ENCODE data around the gene MACROD2.

Gene MACROD2

DNA sequence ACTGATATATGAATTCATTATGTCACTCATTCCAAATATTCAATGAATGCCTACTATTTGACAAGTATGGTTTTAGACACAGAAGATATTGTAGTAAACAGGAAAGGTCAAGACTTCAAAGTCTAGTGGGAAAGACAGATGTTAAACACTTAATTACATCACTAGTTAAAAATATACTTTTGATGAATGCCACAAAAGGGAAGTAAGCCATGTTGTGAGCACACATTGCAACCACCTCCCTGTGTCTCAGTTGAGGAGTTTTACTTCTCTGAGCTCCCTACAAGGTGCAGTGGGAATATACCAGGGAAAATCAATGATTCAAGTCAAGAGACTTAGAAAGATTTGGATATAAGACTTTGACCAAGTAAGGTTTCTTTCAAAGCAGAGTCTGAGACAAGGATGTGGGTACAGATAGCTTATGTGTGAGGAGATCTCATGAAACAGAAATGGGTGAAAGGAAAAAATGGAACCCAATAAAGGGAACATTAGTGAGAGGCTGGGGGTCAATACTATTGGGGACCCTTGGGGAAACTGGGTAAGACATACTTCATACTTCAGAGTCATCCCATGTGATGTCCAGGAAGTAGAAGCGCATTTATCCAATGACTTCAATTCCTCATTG, 2074.2 kb downstream of the MACROD2 start:
- no peak for DNase-seq

DNA sequence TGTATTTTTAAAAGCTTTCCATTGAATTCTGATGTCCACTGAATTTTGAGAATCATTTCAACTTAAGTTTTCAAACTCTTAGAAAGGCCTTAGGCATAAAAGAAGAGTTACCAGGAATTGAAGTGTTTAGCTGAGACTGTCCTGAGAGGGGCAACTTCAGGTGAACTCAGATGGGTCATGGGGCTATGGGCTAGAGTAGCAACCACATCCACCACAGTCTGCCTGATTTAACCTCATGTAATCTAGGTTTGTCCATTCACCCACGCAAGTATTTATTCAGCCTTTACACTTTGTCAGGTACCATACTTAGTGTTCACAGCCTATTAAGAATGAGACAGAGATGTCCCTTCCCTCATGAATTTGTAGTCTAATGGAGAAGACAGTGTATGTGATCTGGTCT, 2076.9 kb downstream of the MACROD2 start:
- no peak for DNase-seq

DNA sequence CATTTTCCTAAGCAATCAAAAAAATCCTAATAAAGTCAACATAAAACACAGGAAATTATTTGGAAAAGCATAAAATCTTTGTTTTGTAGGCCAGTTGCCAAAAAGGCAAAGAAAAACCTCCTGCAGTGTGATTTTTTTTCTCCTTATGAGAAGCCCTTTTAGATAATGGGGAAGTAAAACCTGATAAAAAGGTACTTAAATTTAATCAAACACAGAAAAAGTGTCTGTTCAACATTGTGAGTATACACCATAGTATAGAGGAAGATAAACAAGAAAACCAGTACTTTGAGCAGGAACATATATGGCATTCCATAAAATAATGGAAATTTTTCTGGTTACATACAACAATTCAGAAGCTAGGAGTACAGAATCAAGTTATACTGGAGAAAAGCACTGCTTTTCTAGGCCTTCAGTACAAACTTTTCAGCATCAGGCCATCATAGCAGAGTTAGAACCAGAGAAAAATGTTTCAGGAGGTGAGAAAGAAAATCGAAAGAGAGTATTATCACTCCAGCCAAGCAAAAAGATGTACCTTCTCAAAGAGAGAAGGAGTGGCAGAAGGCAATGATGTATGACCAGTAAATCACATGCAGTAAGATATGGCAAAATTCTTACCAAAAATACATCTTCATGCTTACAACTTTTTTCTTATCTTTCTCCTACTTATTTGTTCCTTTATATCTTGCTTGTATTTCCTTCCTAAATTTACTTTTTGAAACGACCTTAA, 2083.0 kb downstream of the MACROD2 start:
- DNase-seq: no peak

DNA sequence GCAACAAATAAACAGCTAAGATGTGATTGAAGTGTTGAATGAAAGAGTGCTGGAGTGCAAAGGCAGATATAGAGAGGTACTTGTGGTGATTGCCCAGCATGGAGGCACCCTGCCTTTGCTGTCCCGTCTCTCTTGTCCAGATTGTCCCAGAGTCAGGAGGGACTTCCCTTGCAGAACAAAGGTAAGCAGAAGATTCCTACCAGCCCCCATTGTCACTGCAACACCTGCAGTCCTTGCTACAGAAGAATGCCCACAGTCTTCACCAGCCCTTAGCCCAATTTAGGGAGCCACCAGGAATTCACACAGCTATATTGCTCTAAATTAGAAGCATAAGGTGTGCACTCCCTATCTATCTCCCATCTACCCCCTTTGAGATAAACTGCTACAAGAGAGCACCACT, 2086.1 kb downstream of the MACROD2 start:
- no peak for DNase-seq

DNA sequence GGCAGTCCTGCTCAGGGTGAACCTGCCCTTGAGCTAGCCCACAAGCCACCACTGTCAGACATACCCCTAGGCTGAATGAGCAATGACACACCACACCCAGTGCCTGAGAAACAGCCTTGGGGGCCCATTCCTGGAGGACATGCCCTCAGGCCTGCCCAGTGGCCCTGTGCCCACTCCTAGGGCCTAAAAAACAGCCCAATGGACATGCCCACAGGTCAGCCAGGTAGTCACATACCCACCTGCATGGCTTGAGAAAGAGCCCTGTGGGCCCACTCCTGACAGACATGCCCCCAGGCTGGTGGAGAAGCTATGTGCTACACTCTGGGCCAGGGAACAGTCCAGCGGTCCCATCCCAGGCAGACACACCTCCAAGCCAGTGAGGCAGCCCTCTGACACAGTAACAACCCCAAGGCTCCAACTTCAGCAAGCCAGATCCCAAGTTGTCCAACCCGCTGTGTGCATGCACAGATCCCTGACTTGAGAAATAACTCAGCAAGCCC, 2086.8 kb downstream of the MACROD2 start:
- no peak for DNase-seq

DNA sequence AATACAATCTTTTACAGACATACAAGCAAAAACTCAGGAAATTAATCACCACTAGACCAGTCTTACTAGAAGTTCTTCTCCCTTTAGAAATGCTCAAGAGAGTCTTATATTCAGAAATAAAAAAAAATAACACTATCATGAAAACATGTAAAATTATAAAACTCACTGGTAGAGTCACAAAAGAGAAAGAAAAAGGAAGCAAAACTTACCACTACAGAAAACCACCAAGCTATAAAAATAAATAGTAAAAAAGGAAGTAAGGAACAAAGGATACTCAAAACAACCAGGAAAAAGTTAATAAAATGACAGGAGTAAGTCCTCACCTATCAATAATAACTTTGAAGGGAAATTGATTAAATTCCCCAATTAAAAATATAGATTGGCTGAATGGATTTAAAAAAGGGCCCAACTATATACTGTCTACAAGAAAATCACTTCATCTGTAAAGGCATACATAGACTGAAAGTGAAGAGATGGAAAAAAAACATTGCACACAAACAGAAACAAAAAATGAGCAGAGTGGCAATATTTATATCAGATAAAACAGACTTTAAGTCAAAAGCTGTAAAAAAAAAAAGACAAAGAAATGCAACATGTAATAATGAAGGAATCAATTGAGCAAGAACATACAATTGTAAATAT, 2088.4 kb downstream of the MACROD2 start:
- DNase-seq: no peak

DNA sequence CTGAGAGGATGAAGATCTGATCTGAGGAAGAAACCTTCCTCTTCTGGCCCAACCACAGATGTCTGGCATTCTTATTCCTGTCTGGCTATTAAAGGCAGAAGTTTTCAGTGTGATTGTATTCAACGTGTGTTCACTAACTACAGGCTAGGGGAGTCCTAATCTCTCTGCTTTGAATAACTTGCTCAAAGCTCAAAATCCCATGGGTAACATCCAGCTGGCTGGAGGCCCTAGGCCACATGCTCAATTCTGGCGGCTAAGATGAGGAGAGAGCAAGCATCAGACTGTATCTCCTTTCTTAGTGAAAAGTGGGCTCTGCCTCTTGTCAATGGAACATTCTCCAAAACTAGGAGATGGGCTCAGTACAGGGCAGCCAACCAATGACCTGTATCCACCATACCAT, 2099.9 kb downstream of the MACROD2 start:
- no peak for DNase-seq

DNA sequence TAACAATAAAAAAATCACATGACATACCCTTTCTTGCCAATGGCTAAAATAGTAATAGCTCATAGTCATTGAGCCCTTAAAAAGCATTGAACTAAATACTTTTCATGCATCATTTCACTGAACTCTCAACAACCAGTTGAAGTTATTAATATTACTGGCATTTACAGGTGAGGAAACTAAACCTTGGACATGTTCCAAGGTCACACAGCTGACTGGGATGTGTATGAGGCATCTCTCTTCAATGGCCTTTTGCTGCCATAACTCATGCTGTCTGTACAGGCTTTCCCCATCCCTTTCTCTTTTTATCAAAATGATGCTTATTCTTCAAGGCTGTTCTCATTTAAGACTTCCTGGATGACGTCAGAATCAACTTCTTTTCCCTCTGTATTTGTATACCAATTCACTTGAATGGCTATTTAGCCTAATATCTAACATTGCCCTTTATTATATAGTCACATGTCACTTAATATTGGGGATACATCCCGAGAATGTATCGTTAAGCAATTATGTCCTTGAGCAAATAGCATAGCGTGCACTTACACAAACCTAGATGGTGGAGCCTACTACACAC, 2101.5 kb downstream of the MACROD2 start:
- no peak for DNase-seq

DNA sequence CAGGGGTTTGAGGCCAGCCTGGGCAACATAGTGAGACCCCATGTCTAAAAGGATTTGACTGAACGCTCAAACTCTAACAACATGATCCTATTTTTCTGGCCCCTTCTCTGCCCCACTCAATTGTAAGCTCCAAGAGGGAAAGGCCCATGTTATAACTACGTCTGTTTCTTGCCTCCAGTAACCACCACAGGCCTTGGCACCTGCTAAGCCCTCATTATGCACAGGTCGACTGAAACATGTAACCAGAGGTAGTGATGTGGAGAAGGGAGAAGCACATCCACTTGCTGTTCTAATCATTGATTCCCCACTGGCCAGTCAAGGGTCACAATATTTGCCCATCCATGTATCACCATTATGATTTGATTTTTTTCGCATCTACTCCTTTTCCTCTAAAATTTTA, 2102.5 kb downstream of the MACROD2 start:
- no peak for DNase-seq

DNA sequence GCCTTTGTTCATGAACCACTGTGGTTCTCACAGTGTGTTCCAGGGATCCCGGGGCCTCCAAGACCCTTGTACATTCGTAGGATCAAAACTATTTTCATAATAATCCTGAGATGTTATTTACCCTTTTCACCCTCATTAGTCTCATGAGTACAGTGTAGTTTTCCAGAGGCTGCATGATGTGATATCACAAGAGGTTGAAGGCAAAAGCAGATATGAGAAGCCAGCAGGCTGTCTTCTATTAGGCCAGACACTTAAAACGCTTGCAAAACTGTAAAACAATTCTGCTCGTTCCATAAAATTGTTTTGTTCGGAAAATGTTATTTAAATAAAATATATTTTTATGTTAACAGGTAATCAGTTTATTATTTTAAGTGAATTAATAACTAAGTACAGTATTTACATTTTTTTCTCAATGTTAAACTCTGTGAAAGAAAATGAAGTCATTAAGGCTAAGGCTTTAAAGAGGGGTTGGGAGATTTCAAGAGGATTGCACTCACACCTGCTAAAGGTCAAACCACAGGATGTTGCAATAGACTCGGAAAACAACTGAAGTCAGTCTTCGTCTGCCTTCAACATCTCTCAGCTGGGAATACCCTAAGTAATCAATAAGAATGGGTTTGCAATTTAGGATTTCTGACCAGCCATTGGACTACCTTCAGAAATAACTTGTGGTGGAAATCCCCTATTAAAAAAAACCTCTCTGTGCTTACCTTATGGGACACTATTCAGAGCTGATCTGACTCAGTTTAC, 2103.7 kb downstream of the MACROD2 start:
- no peak for DNase-seq

DNA sequence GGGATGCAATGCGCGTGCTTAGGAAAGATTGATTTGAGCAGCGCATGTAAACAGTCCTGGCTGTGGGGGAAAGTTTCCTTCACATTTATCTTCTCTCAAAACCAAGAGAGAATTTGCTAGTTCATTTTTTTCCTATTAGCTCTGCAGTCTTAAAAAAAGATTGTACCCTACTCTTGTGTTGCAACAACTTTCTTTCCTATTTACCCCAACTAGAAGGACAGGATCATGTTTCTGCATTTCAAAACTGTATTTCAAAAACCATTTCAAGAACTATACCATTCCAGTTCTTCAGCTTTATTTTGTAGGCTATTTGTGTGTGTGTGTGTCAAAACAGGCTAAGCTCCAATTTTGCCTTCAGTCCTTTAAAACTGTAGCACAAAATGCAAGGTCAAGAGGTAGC, 2104.8 kb downstream of the MACROD2 start:
- DNase-seq: no peak

DNA sequence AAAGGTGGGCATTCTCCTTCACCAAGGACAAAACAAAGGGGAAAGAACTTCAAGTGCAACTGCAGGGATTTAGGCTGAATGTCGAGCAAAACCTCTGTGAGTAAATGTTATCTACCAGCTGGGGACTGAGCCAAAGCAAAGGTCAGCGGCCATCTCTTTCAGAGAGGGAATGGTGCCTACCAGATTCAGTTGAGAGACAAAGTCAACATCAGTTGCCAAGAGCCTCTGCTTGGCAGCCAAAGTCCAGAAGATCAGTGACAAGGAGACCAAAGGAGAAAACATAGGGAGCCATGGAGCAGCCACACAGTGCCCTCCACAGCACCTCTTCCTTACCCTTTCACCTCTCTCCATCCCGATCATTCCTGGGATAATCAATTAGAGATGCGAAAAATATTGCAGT, 2105.5 kb downstream of the MACROD2 start:
- no peak for DNase-seq

Data from central memory CD4-positive, alpha-beta T cell (primary cell).